Suprapubic skin (tissue), 4 donors: Measurements from ENCODE around the gene CLCN2. TPM values are rescaled to one million over a fixed set of nuclear protein-coding genes. Genes with fewer than 3 reads are reported as not detected.

Source experiments
- DNase-seq, 2 donors: peaks; one replicate each; pipeline ENCODE4 v3.0.0-alpha.2; 2019; ENCODE audit warnings: low spot score in 2 of 2
- H3K27ac ChIP-seq: fragments of 200-600 bp; sonication (generic); one replicate; pipeline ENCODE4 v1.5.1; 2019
- H3K27me3 ChIP-seq: fragments of 200-600 bp; sonication (generic); one replicate; pipeline ENCODE4 v1.5.1; 2019
- H3K36me3 ChIP-seq: fragments of 200-600 bp; sonication (generic); one replicate; pipeline ENCODE4 v1.5.1; 2019
- H3K4me1 ChIP-seq: fragments of 200-600 bp; sonication (generic); one replicate; pipeline ENCODE4 v1.5.1; 2019
- H3K4me3 ChIP-seq: fragments of 200-600 bp; sonication (generic); one replicate; pipeline ENCODE4 v1.5.1; 2019; ENCODE audit warnings: mild to moderate bottlenecking
- H3K9me3 ChIP-seq: fragments of 200-600 bp; sonication (generic); one replicate; pipeline ENCODE4 v1.5.1; 2019
- CTCF ChIP-seq, 2 donors: fragments of 200-600 bp in 1 of 2; fragments of 450-650 bp in 1 of 2; sonication (generic) in 1 of 2; IDR thresholded peaks; one replicate each; pipeline ENCODE4 v1.5.1; 2016 to 2019; ENCODE audit warnings: antibody characterized with exemption in 2 of 2, mild to moderate bottlenecking in 1 of 2, moderate library complexity in 1 of 2
- EP300 ChIP-seq: sonication (generic); formaldehyde crosslinking; IDR thresholded peaks from one replicate; pipeline ENCODE4 v1.6.1; 2017; ENCODE audit warnings: antibody characterized with exemption
- POLR2A ChIP-seq, 2 donors: fragments of 450-650 bp; IDR thresholded peaks; one replicate each; pipeline ENCODE4 v1.6.1; 2017; ENCODE audit warnings: antibody characterized with exemption in 2 of 2, mild to moderate bottlenecking in 2 of 2, moderate library complexity in 2 of 2
- POLR2AphosphoS5 ChIP-seq, 3 donors: sonication (generic); formaldehyde crosslinking; IDR thresholded peaks; one replicate each; pipeline ENCODE4 v1.6.1; 2017; ENCODE audit warnings: antibody characterized with exemption in 3 of 3
- WGBS: methylation state at CpG from one replicate; pipeline ENCODE4 v1.1.5; 2018; 5-methylcytosine and 5-hydroxymethylcytosine counted together
- total RNA-seq, 4 donors: library from RNA; depleted of rRNA; stranded (reverse); fragments of >200 nt; gene quantifications; one replicate each; pipeline ENCODE4 v1.1.0, GENCODE V29; 2016

CLCN2 gene
- total RNA-seq, 4 donors from 2014 or later, result 2.1 to 7.9 (median 3.5) TPM

- WGBS, result 89% methylated on average over 10 of the region's 10 CpGs
- no peaks in the 10 kb centered on the region for H3K27me3 ChIP-seq
- H3K36me3 ChIP-seq, result peaks cover 2% of the 10 kb centered on the region
- DNase-seq, result no peak
- H3K27ac ChIP-seq, result no peak overlapping the region
- peaks cover 32% of the 10 kb centered on the region for H3K4me1 ChIP-seq
- TF ChIP-seq POLR2AphosphoS5 (IDR thresholded peaks at IDR 0.05), result no peak
- TF ChIP-seq EP300, result no peak
- TF ChIP-seq CTCF (IDR thresholded peaks at IDR 0.05), result no peak
- no peak for TF ChIP-seq POLR2A (IDR thresholded peaks at IDR 0.05)
- H3K9me3 ChIP-seq, result no peaks in the 10 kb centered on the region
- no peak overlapping the region for H3K4me3 ChIP-seq
Observed at GRCh38 chr3:184349563-184350470, 11.6 kb downstream of the CLCN2 start.

GRCh38 chr3:184348057-184348382 lies 13.4 kb downstream of the CLCN2 start:
- H3K9me3 ChIP-seq, result no peaks in the 10 kb centered on the region
- TF ChIP-seq POLR2A (IDR thresholded peaks at IDR 0.05), result no peak
- no peak for TF ChIP-seq EP300
- no peak for TF ChIP-seq CTCF (IDR thresholded peaks at IDR 0.05)
- TF ChIP-seq POLR2AphosphoS5 (IDR thresholded peaks at IDR 0.05), result no peak
- H3K27me3 ChIP-seq, result no peaks in the 10 kb centered on the region
- no peak overlapping the region for H3K4me3 ChIP-seq
- peaks cover 32% of the 10 kb centered on the region for H3K4me1 ChIP-seq
- DNase-seq, result no peak
- H3K27ac ChIP-seq, result no peak overlapping the region
- WGBS, result 84% methylated on average over 4 of the region's 4 CpGs
- peaks cover 18% of the 10 kb centered on the region for H3K36me3 ChIP-seq

DNA sequence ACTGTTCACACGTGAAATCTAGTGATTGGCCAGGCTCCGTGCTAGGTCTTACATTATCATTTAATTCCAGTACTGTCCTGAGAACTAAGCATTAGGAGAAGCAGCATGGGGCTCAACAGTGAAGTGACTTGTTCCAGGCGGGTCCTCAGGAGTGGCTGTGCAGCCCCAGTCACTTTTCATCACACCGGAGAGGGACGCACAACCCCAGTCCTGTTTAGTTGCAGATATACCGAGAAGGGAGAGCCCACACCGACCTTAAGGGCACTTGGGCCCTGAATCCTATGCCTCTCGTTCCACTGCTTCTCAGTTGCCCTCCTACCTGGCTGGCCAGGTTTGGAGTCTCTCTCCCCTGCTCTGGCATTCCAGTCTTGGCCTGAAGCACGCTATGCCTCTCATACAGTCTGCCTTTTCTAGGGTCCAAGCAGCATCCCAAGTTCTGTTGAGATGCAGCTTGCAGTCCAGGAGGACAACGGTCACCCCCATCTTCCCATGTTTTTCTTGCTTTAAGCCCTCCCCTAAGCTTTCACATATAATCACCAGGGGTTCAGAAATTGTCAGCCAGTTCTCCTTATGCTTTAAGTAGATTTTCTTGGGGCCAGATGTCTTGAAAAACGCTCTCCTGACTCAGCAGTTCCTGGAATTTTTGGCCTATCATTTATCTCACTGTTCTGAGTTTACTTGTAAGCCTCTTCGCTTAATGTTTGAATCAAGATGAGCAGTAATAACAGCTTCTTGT lies 13.9 kb downstream of the CLCN2 start:
- peaks cover 30% of the 10 kb centered on the region for H3K4me1 ChIP-seq
- DNase-seq, result no peak

GRCh38 chr3:184346480-184347190 lies 14.8 kb downstream of the CLCN2 start:
- H3K27ac ChIP-seq, result no peak overlapping the region
- peaks cover 28% of the 10 kb centered on the region for H3K4me1 ChIP-seq
- H3K27me3 ChIP-seq, result no peaks in the 10 kb centered on the region
- no peaks in the 10 kb centered on the region for H3K9me3 ChIP-seq
- TF ChIP-seq CTCF (IDR thresholded peaks at IDR 0.05), result no peak
- TF ChIP-seq EP300, result no peak
- no peak for TF ChIP-seq POLR2AphosphoS5 (IDR thresholded peaks at IDR 0.05)
- no peak for TF ChIP-seq POLR2A (IDR thresholded peaks at IDR 0.05)
- H3K36me3 ChIP-seq, result peaks cover 26% of the 10 kb centered on the region
- no peak for DNase-seq
- WGBS, result 84% methylated on average over 5 of the region's 20 CpGs
- H3K4me3 ChIP-seq, result no peak overlapping the region

More for the DNA sequence above, 13.9 kb downstream of the CLCN2 start:
- no peak for TF ChIP-seq EP300
- no peak for TF ChIP-seq CTCF (IDR thresholded peaks at IDR 0.05)
- no peak for TF ChIP-seq POLR2A (IDR thresholded peaks at IDR 0.05)
- TF ChIP-seq POLR2AphosphoS5 (IDR thresholded peaks at IDR 0.05), result no peak
- H3K27ac ChIP-seq, result no peak overlapping the region
- no peaks in the 10 kb centered on the region for H3K9me3 ChIP-seq
- WGBS, result 72% methylated on average over 12 of the region's 12 CpGs
- no peak overlapping the region for H3K4me3 ChIP-seq
- H3K36me3 ChIP-seq, result peaks cover 23% of the 10 kb centered on the region
- H3K27me3 ChIP-seq, result no peaks in the 10 kb centered on the region
